HG02938 (cell line): ENCODE data around the gene CENPO.

ENCODE experiments used
- ATAC-seq: cut with Tn5 transposase; IDR thresholded peaks from one replicate; pipeline ENCODE4 v1.9.1; 2021; ENCODE audit warnings: mild to moderate bottlenecking, moderate library complexity; ENCODE audit not compliant: unreplicated experiment

The CENPO gene

DNA sequence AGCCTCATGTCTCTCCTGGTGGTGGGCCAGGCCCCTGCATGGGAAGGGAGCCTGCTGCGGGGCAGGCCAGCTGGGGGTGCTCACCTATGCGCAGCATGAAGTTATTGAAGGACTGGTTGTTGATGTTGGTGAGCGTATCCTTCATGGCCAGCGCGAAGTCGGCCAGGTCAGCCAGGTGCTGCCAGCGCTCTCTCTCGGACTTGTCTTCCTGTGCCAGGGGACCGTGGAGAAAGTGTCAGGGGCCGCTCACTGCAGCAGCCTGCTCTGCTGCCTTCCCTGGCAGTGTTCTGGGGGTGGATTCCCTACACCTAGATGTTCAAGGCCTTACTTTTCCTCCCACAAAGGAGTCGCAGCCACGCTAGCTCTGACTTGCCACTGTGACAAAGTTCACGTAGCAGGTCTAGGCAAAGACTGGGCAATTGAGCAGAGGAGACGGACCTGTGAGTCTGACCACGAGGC is 28.2 kb downstream of the CENPO start:
- no peak for ATAC-seq

DNA sequence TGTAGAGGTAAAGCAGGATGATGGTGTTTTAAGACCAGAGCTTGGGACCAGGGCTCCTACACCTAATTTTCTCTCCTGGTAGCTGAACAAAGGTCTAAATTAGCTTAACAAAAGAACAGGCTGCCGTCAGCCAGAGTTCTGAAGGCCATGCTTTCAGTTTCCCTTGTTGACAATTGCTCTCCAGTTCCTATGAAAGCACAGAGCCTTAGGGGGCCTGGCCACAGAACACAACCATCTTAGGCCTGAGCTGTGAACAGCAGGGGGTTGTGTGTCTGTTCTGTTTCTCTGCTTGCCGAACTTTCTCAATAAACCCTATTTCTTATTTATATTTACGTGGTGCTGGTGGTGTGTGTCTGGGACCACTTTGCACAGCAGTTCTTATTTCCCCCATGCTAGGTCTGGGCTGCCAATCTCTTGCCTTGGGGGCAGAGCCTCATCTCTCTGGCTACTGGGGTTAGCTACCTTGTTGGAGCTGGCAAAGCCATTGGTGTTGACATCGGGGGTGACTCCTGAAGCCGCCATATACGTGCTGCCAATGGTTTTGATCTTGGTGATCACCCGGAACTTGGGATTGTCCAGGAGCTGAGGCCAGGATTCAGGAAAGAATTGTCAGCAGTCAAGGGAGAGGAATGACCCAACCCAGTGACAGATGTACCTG is 29.0 kb downstream of the CENPO start:
- ATAC-seq, result no peak

DNA sequence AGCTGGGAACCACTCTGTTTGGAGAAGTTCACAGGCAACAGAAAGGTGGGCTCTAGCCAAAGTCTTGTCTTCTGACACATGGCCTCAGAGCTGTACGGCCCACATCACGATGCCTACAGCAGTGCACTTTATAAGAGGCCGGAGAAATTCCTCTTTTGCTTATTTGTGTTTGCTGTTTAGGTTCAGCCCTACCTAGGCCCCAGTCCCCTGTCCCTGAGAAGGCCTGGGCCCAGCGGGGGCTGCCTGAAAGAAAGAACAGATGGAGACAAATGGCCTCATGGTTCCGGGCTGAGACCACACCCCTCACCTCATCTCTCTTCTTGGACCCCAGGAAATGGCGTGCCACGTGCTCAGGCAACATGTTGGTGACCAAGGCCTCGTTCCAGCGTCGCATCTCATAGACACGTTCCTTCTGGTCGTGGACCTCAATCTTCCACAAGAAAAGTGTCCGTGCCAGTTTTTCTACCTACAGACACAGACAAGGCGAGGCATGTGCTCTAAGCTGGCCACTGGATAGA is 30.9 kb downstream of the CENPO start:
- ATAC-seq, result no peak

DNA sequence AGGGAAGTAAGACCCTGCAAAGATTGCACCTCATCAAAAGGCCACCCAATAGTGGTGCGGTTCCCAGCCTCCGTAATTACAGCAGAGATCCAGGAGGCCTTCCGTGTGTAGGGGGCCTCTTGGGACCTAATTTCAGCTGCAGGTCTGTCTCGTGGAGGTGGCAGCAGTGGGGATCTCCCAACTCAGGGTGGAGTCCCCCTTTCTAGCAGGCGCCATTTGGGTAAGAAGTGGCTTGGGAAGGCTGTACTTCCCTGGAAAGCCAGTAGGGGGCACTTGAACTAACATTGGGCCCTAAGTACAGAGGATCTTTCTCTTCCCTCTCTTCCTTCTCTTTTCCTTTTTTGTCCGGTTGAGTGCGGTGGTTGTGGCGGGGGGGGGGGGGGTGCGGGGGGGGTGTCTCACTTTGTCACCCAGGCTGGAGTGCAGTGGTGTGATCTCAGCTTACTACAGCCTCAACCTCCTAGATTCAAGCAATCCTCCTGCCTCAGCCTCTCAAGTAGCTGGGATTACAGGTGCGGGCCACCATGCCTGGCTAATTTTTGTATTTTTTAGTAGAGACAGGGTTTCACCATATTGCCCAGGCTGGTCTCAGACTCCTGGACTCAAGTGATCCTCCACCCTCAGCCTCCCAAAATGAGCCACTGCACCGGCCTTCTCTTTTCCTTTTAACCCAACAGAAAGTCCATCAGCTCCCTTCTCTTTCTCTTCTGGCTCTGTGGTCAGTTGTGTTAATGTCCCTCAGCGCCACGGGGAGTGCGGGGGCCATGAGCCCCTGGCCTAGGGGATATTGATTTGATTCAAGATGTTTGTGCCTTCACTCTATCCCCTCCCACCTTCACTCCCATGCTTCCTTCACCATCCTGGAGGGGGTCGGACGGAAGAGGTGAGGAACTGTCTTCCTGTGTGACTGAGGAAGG is 32.0 kb downstream of the CENPO start:
- no peak for ATAC-seq

DNA sequence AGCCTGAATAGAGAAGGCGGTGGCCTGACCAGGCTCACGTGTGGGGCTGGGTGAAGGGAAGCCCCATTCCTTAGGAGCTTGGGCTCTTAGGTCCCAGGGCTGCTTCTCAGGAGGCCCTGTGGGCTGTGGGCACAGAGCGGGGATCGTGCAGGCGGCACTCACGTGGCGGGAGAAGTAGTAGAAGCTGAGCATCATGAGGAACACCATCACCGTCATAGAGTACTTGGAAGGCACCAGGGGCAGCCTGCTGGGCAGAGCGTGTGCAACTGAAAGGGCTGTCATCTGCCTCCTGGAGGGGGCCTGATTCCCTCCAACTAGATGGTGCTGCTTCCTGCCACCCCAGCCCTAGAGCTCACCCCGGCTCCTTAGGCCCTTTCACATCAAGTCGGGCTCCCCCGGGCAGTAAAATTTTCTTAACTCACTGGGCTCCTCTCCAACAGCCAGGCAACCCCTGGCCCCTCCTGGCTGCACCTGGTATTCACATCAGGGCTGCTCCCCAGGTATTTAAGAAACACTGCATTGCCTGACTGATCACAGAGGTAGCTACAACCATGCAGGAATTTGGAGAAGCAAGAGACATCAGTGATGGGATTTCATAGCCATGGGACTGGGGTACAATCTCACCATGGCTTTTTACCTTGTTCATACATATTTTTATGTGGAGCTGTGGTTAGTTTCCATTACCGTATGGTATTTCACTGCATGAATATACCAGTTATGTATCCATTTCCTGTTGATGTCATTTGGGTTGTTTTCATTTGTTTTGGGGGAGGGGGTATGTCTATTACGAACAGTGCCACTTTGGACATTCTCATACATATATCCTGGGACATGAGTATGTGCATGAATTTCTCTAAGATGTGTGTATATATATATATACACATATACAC is 32.9 kb downstream of the CENPO start:
- ATAC-seq, result no peak

DNA sequence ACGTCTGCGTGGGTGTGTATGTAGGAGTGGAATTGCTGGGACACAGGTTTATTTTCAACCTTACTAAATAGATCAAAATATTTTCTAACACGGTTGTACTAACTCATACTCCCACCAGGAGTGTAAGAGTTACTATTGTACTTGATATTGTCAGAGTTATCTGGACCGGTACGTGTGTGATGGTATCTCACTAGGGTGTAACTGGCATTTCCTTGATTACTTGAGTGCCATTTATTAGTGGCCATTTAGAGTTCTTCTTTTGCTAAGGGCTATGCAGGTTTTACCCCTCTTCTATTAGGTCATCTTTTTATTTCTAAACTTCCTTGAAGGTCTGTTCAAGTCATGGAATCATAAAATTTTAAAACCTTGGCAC is 33.5 kb downstream of the CENPO start:
- no peak for ATAC-seq

DNA sequence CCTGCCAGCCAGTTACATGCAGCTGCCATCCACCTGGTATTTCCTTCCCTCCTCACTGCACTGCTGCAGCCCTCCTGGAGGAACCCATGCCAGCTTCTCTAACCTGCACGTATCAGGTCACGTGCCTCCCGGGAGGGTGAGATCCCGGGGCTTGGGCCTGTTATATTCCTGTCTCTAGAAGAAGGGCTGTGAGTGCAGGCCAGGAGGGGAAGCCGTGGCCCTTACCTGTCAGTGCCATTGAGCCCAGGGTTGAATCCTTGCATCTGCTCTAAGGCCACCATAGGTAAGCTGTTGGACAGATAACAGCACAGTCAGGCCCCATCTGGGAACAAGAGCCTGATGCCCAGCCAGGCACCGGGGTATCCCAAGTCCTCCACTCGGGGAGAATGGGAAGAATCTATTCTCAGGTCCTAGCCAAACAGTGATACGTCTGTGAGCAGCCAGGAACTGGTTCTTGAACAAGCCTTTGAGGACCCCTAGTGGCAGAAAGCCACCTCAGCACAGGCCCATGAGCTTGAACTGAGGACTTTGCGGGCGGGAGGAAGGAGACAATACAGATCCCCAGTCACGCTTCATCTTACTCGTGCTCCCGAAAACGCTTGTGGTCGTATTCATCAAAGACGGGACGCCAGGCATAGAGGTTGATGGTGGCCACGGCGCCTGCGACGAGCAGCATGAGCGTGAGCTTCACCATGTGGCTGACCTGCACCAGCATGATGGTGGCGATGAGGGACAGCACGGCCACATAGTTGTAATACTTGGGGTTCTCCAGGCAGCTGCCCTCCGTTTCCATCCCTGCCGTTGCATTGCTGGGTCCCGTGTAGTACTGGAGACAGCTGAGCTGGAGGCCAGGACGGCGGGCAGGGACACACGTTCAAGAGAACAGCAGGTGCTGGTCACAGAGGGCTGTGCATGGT is 34.4 kb downstream of the CENPO start:
- ATAC-seq, result peak; percentile 68

DNA sequence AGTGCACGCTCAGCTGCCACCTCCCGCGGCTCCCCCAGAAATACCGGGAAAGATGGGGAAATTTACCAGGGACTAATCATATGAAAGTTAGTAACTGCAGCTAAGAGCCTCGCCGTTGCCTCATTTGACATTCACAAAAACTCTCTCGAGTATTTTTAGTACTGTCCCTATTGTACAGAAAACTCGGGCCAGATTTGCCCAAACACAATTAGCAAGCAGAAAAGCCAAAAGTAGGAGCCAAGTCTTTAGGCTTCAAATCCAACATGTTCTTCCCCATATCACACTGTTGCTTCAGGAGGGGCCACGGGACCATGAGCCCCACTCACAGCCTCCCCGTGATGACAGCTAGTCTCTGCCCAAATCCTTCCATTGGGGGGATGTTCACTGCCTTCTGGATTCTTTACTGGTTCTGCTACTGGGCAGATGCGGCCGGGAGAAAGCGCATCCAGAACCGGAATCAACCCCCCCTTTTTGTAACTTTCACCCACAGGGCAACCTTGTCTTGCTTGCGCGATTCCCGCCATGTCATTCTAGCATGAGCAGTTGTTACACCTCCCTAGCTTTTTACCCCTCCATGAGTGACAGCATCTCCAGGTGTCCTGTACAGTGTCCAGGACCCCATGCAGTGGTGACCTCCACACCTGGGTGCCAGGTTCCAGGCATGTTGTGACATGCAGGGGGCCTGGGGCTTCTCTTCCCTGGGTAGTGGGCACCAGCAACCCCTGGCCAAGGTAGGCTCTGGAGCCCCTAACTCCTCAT is 35.2 kb downstream of the CENPO start:
- ATAC-seq, result no peak

DNA sequence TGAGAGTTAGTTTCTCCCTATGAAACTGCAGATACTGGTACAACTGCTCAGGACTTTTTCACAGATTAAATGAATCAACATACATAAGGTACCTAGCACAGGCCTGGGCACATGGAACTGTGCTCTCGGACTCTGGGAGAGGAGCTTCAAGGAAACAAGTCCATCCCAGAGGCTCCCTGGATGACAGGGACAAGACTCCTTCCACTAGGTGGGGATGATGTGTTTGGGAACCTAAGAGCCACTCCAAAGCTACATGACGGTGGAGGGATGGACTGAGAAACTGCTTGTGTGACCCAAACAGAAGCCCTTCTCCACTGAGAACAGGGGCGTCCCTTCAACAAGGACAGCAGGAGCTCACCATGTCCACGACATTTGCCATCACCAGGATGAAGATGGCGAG is 37.1 kb downstream of the CENPO start:
- ATAC-seq, result no peak

DNA sequence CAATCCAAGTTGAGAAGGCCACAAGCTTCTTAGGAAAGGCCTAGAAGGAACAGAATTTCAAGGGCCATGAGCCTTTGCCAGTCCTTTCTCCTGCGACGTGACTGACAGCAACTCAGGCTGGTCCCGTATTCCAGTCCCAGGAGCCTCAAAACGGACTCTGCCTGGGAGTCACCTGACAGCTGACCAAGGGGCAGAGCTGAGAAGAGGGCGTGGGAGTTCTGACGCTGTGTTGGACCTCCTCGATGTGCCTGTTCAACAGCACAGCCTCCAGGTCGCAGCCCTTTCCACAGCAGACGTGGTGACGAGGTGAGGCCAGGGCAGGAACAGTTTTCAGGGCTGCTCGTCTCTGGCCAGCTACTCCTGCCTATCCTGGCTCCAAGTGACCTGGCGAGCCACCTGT is 37.6 kb downstream of the CENPO start:
- ATAC-seq, result no peak

DNA sequence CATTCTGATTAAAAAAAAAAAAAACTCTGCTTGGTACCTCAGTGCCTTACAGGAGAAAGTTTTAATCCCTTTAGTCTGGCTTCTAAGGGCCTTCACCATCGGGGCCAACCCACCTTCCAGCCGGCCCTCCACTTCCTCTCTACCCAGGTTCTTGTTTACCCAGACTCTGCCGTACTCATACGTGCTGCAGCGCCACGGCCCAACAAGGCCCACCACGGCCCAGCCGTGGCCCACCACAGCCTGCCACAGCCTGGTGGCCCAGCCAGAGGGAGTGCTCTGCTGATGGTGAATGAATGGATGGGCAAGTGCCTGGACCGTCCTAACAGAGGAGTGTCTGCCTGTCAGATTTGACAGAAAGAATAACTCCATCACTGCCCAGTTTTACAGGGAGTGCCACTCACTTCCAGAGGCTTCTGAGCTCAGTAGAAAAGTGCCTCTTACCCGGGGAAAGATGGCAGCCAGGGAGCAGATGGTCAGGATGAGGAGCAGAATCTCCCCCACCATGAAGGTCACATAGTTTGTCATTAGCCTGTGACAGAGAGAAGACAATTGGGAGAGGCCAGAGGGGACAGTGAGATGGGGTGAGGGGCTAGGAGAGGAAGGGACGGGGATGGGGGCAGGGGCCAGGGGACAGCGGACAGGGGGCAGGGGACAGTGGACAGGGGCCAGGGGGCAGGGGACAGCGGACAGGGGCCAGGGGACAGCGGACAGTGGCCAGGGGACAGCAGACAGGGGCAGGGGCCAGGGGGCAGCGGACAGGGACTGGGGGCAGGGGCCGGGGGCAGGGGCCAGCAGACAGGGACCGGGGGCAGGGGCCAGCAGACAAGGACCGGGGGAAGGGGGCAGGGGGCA is 38.2 kb downstream of the CENPO start:
- no peak for ATAC-seq

DNA sequence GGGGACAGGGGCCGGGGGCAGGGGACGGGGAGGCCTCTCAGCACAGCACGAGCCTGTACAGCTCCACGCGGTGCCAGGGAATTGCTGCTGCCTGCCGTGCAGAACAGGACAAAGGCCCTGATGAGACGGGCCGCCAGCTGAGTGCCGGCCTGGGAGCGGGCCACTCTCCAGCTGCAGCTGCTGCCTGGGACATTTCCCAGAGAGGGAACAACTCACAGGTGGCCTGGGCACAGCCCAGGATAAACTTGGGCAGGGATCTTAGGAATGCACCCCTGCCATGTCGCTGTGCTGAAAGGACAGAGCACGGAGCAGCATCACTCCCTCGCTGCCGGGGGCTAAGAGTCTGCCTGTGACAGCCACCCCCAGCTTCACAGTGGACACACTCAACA is 38.8 kb downstream of the CENPO start:
- no peak for ATAC-seq

DNA sequence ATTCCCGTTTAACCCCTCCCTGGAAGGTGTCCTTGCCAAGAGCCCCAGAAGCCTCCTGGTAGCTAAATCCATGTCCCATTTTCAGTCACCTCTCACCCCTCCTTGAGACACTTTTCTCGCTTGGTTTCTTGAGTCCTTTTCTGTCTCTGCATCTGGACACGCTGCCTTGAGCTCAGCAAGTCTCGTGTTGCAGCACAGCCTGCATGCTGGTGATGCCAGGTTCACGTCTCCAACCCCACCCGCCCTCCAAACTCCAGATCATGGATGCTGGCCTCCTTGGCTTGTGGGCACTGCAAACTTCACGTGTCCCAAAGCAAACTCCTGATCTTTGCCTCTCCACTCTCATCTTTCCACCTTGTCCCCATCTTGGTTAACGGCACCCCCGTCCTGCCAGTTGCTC is 39.3 kb downstream of the CENPO start:
- ATAC-seq, result no peak

DNA sequence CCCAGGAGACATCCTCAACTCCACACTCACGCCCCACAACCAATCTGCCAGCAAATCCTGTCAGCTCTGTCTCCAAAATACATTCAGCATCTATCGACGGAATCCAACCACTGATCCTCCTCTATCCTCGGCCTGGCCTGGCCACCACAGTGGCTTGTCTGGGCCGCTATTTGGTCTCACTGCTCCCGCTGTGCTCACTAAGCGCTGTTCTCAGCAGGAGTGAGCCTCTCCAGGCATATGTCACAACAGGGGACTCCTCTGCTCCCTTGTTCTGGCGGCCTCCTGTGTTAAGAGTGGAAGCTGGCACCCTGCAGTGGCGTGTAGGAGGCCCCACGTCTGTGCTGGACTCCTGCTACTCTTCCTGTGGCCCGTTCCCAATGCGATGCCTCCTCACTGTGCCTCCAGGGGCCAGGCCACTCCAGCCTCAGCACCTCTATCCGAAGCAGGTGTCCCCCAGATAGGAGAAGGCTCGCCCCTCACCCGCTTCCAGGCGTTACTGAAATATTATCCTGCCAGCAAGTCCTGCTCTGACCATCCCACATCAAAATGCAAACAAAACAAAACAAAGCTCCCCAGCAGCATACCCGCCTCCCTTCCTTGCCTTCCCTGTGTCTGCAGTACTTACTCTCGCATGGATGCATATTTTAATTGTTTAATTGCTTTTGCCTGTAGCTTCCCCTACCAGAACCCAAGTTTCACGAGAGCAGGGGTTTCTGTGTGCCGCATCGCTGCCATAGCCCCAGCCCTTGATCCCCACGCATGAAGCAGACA is 39.9 kb downstream of the CENPO start:
- no peak for ATAC-seq

DNA sequence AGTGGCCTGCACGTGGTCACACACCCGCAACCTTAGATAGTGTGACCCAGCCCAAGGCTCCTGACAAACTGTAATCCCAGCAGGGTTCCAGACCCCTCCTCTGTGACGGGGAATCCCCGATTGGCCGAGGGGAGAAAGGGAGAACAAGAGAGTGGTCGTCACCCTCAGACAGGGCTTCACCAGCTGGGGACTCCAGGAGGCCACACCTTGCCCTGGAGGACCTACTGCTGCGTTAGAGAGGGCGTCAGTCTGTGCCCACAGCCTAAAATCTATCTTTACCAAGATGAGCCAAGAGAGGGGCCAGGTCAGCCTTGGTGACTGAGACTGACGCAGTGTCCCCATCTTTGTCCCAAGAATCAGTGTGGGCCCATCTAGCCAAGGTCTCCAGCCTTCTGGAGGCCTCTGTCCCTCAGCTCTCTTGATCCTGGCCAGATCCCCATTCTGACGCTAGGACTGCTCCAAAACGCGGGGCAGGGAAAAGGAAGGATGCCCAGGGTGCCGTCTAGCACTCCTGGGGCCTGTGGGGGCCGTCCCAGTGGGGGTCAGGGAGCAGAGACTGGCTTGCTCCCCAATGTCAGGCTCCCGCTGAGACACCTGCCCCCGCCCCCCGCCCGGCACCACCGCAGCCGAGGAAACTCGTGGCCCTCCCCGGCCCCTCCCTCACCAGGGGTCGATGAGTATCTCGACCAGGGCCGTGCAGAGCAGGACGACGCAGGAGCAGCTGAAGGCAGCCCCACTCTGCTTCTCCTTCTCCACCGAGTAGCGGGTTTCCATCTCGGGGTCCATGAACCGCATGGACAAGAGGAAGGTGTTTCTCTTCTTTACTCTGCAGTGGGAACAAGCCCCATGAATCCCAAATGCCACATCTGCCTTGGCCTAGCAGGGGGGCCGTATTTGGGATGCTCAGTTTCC is 40.9 kb downstream of the CENPO start:
- no peak for ATAC-seq

DNA sequence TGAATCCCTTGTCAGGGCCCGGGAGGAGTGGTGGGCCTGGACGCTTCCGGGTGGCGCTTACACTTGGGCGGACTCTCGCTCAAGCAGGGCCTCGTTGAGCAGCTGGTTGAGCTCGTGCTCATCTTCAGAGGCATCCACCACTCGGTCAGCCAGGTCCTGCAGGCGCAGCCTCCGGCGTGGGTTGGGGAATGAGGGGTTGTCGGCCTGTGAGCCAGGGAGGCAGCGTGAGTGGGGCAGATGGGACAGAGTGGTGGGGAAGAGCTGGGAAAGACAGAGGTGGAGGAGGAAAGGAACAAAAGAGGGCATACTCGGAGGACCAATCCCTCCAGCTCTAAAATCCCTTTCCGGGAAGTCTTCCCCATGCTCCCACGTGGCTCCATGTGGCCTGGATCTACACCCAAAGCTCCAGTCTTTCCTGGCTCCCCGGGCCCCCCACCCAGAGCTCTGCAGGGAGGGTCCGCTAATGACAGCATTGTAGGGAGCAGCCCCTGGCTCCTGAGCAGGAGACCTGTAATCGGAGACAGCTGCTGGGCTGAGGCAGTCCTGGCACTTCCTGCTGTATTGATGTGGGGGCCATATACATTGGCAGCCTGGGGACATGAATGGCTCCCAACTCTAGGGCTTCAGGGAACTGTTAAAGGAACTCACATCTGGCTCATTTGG is 41.6 kb downstream of the CENPO start:
- no peak for ATAC-seq
